IPS DF 6.9 (cell line): Measurements from ENCODE around the gene E2F6.

ENCODE experiments used
- DNase-seq: peaks from one replicate; pipeline ENCODE4 v3.0.0-alpha.2; 2013; ENCODE audit warnings: low read depth, low spot score
- H3K27ac ChIP-seq: one replicate; pipeline ENCODE4 v1.5.1; 2013; ENCODE audit warnings: low read length, control low read depth
- H3K27me3 ChIP-seq: 2 replicates; pipeline ENCODE4 v1.6.1; 2013; ENCODE audit warnings: mild to moderate bottlenecking, low read length; ENCODE audit not compliant: control insufficient read depth, insufficient read depth
- H3K36me3 ChIP-seq: 2 replicates; pipeline ENCODE4 v1.6.1; 2013; ENCODE audit warnings: low read length; ENCODE audit not compliant: control insufficient read depth, insufficient read depth
- H3K4me1 ChIP-seq: 2 replicates; pipeline ENCODE4 v1.6.1; 2013; ENCODE audit warnings: low read length; ENCODE audit not compliant: control insufficient read depth, insufficient read depth
- H3K4me3 ChIP-seq: 2 replicates; pipeline ENCODE4 v1.5.1; 2013; ENCODE audit warnings: mild to moderate bottlenecking, low read length
- H3K9me3 ChIP-seq: 2 replicates; pipeline ENCODE4 v1.6.1; 2013; ENCODE audit warnings: low read length, inconsistent platforms; ENCODE audit not compliant: control insufficient read depth, insufficient read depth
- WGBS: extraction: QIAGEN DNeasy Blood & Tissue Kit; methylation state at CpG from one replicate; pipeline ENCODE4 v1.1.7; 2013; ENCODE audit warnings: mixed read lengths, missing lambda C conversion rate; ENCODE audit not compliant: insufficient read length, insufficient coverage; 5-methylcytosine and 5-hydroxymethylcytosine counted together

The E2F6 gene

DNA sequence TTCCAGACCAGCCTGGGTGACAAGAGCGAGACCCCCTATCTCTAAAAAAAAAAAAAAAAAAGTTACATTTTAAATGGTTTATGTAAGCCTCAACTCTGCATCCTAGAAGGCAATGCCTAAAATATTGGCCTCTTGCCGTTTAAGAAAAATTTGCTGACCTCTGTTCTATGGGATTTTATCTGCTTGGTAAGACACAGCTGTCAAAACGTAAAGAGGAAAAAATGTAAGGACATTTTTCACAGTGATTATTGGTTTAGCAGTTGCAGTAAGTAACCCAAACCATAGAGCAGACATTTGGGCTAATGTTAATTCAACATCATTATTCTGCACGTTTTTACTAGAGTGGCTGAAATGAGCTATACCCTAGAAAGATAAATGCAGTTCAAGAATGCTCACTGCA is 14.4 kb upstream of the E2F6 start:
- Histone ChIP-seq H3K4me3 (no peak overlapping the region), H3K27me3 (no peaks in the 10 kb centered on the region; the same call in 1 of the 2 replicates), H3K9me3 (no peaks in the 10 kb centered on the region), H3K27ac (no peak overlapping the region), H3K36me3 (no peaks in the 10 kb centered on the region), H3K4me1 (no peaks in the 10 kb centered on the region; the same call in none of the 2 replicates)
- no peak for DNase-seq
- no CpG with 5 or more reads among the region's 4 CpGs for WGBS

DNA sequence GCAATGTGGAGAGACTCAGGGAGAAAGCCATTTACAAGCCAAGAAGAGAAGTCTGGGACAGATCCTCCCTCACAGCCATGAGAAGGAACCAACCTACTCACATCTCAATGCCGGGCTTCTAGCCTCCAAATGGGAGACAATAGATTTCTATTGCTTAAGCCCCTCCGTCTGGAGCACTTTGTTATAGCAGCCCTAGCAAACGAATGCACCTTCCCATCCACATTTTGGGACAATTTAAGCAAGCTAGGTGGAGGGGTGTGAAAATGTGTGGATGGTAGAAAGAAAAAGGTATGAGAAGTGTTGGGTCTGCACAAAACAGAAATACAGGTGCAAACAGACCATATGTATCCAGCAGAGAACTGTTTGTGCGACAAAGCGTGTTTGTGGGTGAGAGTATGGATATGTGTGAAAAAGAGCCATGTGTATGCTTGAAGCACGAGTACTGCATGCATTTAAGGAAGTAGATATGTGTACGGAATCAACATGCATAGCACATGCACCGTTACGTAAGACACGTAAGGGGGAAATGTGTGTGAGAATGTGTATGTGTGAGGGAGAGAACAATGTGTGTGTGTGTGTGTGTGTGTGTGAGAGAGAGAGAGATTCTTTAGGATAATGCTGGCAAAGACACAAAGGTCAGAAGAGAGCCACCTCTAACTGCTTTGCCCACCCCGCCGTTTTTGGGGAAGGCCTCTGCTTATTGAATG is 13.1 kb upstream of the E2F6 start:
- Histone ChIP-seq H3K4me3 (no peak overlapping the region), H3K36me3 (no peaks in the 10 kb centered on the region), H3K4me1 (no peaks in the 10 kb centered on the region; the same call in none of the 2 replicates), H3K27ac (no peak overlapping the region), H3K27me3 (no peaks in the 10 kb centered on the region; the same call in 1 of the 2 replicates), H3K9me3 (no peaks in the 10 kb centered on the region)
- DNase-seq, result no peak
- WGBS, result 100% methylated on average over 3 of the region's 12 CpGs

DNA sequence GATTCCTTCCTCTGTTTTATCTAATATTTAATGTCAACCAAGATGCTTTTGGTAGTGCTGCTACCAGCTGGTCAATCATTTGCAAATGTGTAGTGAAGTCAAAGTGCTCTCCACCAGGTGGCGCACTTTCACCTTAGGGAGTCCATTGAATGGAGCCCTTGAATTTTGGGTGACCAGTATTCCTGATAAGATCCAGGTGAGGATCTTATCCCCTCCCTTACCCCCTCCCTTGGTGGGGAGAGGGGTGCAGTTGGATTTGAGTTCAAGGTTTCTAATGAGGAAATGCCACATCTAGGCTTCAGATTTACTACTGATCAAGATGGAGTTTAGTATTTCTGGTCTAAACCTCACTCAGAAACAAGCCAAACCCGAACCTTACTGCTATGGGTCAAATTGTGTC is 12.0 kb upstream of the E2F6 start:
- DNase-seq, result peak; percentile 71
- no peak overlapping the region for H3K27ac ChIP-seq
- H3K36me3 ChIP-seq, result no peaks in the 10 kb centered on the region
- no peaks in the 10 kb centered on the region for H3K9me3 ChIP-seq
- no peak overlapping the region for H3K4me3 ChIP-seq
- H3K4me1 ChIP-seq, result no peaks in the 10 kb centered on the region; the same call in none of the 2 replicates
- H3K27me3 ChIP-seq, result no peaks in the 10 kb centered on the region; the same call in 1 of the 2 replicates
- no CpG with 5 or more reads among the region's 2 CpGs for WGBS

DNA sequence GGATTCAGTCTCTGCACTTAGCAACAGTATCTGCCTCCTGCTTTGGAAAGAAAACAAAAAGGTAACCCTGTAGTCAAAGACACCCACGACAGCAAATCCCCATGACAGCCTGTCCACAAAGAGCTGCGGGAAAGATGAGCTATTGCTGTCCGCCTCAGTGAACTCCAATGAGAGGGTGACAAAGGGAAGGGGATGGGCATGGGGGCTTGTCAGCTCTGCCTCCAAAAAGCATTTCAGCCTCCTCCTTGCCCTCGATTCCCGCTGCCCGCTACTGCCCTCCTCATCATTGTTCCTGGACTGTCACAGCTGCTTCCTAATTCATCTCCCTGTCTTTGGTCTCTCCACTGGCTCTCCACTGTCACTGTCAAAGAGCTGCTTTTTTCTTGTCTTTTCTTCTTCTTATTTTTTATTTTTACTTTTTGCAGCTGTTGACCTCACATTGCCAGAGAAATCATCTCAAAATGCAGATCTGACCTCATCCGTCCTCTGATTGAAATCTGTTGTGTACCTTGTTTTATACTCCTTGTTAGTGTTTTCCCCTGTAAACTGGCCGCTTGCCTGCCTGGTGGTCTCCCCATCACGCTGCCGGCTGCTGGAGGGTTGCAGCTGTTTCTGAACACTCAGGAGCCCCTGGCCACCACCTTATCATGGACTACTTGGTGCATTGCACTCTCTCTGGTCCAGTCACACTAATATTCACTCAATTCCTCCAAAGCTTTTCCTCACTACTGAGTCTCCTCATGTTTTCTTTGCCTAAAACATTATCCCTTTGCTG is 7.9 kb upstream of the E2F6 start:
- no peak overlapping the region for H3K27ac ChIP-seq
- no CpG with 5 or more reads among the region's 10 CpGs for WGBS
- DNase-seq, result no peak

DNA sequence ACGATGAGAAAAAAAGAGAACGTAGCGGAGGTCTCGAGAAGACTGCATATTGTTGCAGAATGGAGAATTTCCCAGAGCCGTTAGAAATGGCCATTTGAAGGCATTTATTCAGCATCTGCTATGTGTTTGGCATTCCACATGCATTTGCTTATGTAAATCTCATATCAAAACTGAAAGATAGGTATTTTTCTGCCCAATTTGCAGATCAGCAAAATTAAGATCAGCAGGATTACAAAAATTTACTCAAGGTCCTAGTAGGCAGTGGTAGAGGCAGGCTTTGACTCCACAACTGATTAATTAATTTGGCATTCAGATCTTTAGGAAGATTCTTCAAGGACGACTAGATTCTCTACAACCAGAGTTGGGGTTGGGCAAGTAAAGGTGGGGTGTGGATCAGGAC is 1.8 kb upstream of the E2F6 start:
- H3K9me3 ChIP-seq, result no peaks in the 10 kb centered on the region
- H3K4me1 ChIP-seq, result no peaks in the 10 kb centered on the region
- H3K27ac ChIP-seq, result no peak overlapping the region
- DNase-seq, result no peak
- no peak overlapping the region for H3K4me3 ChIP-seq
- peaks cover 3% of the 10 kb centered on the region; the same call in 1 of the 2 replicates for H3K27me3 ChIP-seq
- no peaks in the 10 kb centered on the region for H3K36me3 ChIP-seq
- no CpG with 5 or more reads among the region's 6 CpGs for WGBS

More for the DNA sequence above, 7.9 kb upstream of the E2F6 start:
- Histone ChIP-seq H3K9me3 (no peaks in the 10 kb centered on the region), H3K36me3 (no peaks in the 10 kb centered on the region), H3K4me3 (no peak overlapping the region), H3K27me3 (no peaks in the 10 kb centered on the region), H3K4me1 (no peaks in the 10 kb centered on the region)

DNA sequence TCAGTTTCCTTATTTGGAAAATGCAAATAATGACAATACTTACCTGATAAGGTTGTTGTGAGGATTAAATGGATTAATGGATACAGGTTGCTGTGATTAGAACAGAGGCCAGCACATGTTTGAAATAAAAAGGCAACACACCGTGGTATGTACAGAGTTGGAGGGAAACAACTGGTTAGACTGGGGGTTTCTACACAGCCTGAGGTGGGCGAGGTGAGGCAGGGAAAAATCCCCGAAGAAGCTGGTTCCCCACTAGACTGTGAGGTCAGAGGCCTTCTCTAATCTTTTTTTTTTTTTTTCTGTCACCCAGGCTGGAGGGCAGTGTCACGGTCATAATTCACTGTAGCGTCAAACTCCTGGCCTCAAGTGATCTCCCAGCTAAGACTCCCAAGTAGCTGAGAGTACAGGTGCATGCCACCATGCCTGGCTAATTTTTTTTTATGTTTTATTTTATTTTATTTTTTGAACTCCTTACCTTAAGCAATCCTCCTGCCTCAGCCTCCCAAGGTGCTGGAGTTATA is 1.2 kb upstream of the E2F6 start:
- H3K27ac ChIP-seq, result no peak overlapping the region
- H3K36me3 ChIP-seq, result no peaks in the 10 kb centered on the region
- no peaks in the 10 kb centered on the region for H3K9me3 ChIP-seq
- WGBS, result no CpG with 5 or more reads among the region's 5 CpGs
- H3K27me3 ChIP-seq, result peaks cover 3% of the 10 kb centered on the region; the same call in 1 of the 2 replicates
- H3K4me1 ChIP-seq, result no peaks in the 10 kb centered on the region
- DNase-seq, result no peak
- no peak overlapping the region for H3K4me3 ChIP-seq

DNA sequence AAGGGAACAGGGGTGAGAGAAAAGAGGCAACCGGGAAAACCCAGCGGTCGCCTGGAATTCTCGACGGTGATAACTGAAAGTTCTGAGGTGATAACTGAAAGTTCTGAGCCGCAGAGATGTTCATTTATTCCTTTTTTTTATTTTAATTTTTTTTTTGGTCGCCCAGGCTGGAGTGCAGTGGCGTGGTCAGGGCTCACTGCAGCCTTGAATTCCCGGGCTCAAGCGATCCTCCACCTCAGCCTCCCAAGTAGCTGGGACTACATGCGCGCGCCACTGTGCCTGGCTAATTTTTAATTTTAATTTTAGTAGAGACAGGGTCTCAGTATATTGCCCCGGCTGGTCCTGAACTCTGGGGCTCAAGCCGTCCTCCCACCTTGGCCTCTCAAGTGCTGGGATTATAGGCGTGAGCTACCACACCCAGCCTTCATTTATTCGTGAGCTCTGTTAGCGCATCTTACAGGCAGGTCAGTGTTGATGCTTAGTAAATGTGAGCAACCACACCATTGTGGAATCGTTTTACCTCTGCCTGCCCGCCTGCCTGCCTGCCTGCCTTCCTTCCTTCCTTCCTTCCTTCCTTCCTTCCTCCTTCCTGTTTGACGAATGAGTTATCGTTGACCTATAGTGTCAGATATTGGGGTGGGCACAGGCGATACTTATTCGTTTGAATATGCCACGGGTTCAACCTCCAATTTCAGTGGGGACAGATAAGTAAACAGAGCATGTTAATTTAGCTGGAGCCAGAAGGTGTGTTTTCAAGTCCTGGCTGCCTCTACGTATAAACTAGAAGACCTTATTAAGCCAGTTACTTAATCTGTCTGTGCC is 557 bp upstream of the E2F6 start:
- no peak for DNase-seq
- H3K27ac ChIP-seq, result no peak overlapping the region
- peaks cover 3% of the 10 kb centered on the region; the same call in 1 of the 2 replicates for H3K27me3 ChIP-seq
- no peak overlapping the region; the same call in 1 of the 2 replicates for H3K4me3 ChIP-seq
- H3K36me3 ChIP-seq, result no peaks in the 10 kb centered on the region
- H3K9me3 ChIP-seq, result no peaks in the 10 kb centered on the region
- no peaks in the 10 kb centered on the region for H3K4me1 ChIP-seq
- no CpG with 5 or more reads among the region's 26 CpGs for WGBS

DNA sequence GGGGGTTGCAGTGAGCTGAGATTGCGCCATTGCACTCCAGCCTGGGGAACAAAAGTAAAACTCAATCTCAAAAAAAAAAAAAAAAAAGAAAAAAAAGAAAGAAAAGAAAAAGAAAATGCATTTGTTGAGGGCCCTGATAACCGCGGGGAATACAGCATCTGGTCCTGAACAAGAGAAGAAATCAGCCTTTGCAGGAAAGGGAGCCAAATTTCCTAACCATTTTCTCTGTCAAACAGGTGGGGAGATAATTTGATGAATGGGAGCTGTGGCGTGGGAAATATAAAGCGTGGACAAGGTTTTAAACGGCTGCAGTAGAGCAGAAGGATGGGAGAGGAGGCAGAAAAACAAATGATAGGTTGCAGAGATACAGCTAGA is 864 bp downstream of the E2F6 start:
- Histone ChIP-seq H3K4me1 (no peaks in the 10 kb centered on the region), H3K27me3 (peaks cover 3% of the 10 kb centered on the region; the same call in 1 of the 2 replicates), H3K27ac (no peak overlapping the region), H3K36me3 (no peaks in the 10 kb centered on the region), H3K9me3 (no peaks in the 10 kb centered on the region), H3K4me3 (peak overlapping the region; percentile 40; the same call in 1 of the 2 replicates)
- no CpG with 5 or more reads among the region's 6 CpGs for WGBS
- no peak for DNase-seq

DNA sequence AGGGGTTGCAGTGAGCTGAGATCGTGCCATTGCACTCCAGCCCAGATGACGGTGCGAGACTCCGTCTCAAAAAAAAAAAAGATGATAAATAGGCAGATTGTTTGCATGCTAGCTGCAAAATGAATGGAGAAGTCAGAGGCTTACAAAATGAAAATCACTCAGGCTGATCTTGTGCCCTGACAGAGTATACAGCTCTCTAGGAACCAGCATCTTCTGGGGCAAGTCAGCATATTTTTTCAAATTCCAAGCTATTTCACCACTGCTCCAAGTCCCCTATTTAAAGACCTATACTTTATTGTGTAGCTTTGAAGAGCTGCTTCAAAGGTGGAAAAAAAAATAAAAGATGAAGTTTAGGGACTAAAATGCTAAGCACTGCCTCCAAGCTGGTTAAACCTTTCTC is 6.1 kb downstream of the E2F6 start:
- Histone ChIP-seq H3K9me3 (no peaks in the 10 kb centered on the region), H3K4me3 (no peak overlapping the region), H3K27ac (no peak overlapping the region), H3K27me3 (no peaks in the 10 kb centered on the region), H3K4me1 (no peaks in the 10 kb centered on the region), H3K36me3 (no peaks in the 10 kb centered on the region)
- DNase-seq, result no peak
- WGBS, result no CpG with 5 or more reads among the region's 4 CpGs

DNA sequence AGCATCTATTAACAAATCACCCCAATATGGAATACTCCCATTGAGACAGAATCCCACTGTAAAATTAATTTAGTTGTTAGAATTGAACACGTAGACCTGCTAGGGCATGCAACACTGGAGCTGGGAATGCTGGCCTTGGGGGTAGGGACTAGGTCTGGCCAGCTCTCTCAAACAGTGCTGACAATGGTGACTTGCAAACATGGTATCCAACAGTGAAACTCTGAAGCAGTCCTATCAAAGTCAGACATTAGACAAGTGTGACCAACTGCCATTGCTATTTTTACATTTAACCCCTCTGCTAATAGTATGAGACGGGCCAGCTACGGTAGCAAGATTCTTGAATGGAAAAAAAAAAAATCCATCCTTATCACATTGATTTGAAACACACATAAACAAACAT is 7.2 kb downstream of the E2F6 start:
- H3K27ac ChIP-seq, result no peak overlapping the region
- H3K4me1 ChIP-seq, result no peaks in the 10 kb centered on the region
- no peak for DNase-seq
- H3K4me3 ChIP-seq, result no peak overlapping the region
- no peaks in the 10 kb centered on the region for H3K9me3 ChIP-seq
- H3K36me3 ChIP-seq, result no peaks in the 10 kb centered on the region
- WGBS, result no CpG with 5 or more reads among the region's 3 CpGs
- H3K27me3 ChIP-seq, result no peaks in the 10 kb centered on the region
